Measurements from ENCODE around the gene ETFDH. TPM values are rescaled to one million over a fixed set of nuclear protein-coding genes. Genes with fewer than 3 reads are reported as not detected.

ETFDH gene
- total RNA-seq, 1 donor from 2014 or later, result 25.9 TPM

DNA sequence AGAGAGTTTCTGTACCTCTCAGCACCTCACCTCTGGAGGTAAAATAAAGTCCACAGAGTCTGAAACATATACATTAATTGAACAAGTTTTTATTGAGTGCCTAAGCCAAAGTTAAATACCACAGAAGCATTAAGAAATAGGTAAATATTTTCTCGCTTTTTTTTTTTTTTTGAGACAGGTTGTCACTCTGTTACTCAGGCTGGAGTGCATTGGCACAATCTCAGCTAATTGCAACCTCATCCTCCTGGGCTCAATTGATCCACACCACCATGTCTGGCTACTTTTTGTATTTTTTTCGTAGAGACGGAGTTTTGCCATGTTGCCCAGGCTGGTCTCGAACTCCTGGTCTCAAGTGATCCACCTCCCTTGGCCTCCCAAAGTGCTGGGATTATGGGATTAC, 86.6 kb downstream of the ETFDH start:
- H3K4me3 Mint-ChIP-seq (ENCODE audit: unreplicated experiment), result no peak overlapping the region
- H3K9me3 Mint-ChIP-seq (ENCODE audit: unreplicated experiment), result peaks cover 10% of the 10 kb centered on the region
- no peaks in the 10 kb centered on the region for H3K36me3 Mint-ChIP-seq (ENCODE audit: unreplicated experiment)
- DNase-seq (ENCODE audit: extremely low spot score, unreplicated experiment), result no peak
- no peaks in the 10 kb centered on the region for H3K4me1 Mint-ChIP-seq (ENCODE audit: unreplicated experiment)
- TF ChIP-seq, protein P1, sequence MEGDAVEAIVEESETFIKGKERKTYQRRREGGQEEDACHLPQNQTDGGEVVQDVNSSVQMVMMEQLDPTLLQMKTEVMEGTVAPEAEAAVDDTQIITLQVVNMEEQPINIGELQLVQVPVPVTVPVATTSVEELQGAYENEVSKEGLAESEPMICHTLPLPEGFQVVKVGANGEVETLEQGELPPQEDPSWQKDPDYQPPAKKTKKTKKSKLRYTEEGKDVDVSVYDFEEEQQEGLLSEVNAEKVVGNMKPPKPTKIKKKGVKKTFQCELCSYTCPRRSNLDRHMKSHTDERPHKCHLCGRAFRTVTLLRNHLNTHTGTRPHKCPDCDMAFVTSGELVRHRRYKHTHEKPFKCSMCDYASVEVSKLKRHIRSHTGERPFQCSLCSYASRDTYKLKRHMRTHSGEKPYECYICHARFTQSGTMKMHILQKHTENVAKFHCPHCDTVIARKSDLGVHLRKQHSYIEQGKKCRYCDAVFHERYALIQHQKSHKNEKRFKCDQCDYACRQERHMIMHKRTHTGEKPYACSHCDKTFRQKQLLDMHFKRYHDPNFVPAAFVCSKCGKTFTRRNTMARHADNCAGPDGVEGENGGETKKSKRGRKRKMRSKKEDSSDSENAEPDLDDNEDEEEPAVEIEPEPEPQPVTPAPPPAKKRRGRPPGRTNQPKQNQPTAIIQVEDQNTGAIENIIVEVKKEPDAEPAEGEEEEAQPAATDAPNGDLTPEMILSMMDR (IDR thresholded peaks at IDR 0.05), result no peak
- H3K27ac Mint-ChIP-seq (ENCODE audit: unreplicated experiment), result no peak overlapping the region
- peaks cover 8% of the 10 kb centered on the region for H3K27me3 Mint-ChIP-seq (ENCODE audit: unreplicated experiment)

Other genes starting within 250 kb of the ETFDH start
- not detected in 2 replicates for gene RXFP1, start 150.4 kb upstream of the ETFDH start, total RNA-seq
- gene C4orf46, start 409 bp upstream of the ETFDH start, total RNA-seq, result 8.3 and 9.7 TPM in 2 replicates
- 19.0 and 20.5 TPM in 2 replicates for gene PPID, start 51.1 kb downstream of the ETFDH start, total RNA-seq
- 14.4 and 17.3 TPM in 2 replicates for gene FNIP2, start 96.7 kb downstream of the ETFDH start, total RNA-seq